Measurements from ENCODE around the gene CBX3. TPM values are rescaled to one million over a fixed set of nuclear protein-coding genes. Genes with fewer than 3 reads are reported as not detected.

CBX3 gene
- total RNA-seq, 1 donor from 2014 or later, result 148 TPM

GRCh38 chr7:26197153-26198115 is 4.1 kb upstream of the CBX3 start:
- Histone ChIP-seq H3K9me3 (ENCODE audit: insufficient read depth, low read depth, low read length) (no peaks in the 10 kb centered on the region), H3K4me1 (ENCODE audit: insufficient read depth, low read length) (peaks cover 15% of the 10 kb centered on the region), H3K27ac (ENCODE audit: low read depth, low read length) (no peak overlapping the region), H3K36me3 (ENCODE audit: insufficient read depth, low read length) (peaks cover 41% of the 10 kb centered on the region), H3K4me3 (ENCODE audit: insufficient read depth, low read depth, low read length) (peak overlapping the region; percentile 100), H3K79me2 (ENCODE audit: insufficient read depth, low read length) (peaks cover 90% of the 10 kb centered on the region), H3K9ac (ENCODE audit: low read length) (peak overlapping the region; percentile 100), H2AFZ (ENCODE audit: low read depth, low read length) (no peak overlapping the region), H4K20me1 (ENCODE audit: insufficient read depth, low read length) (peaks cover 81% of the 10 kb centered on the region), H3K27me3 (ENCODE audit: insufficient read depth, low read length) (no peaks in the 10 kb centered on the region), H3K4me2 (ENCODE audit: low read length) (peak overlapping the region; percentile 86)
- peaks cover 36% of the 10 kb centered on the region for H3K4me1 Mint-ChIP-seq (ENCODE audit: low read depth, unreplicated experiment)
- peaks cover 2% of the 10 kb centered on the region for H3K9me3 Mint-ChIP-seq (ENCODE audit: unreplicated experiment)
- peak overlapping the region; percentile 100 for H3K27ac Mint-ChIP-seq (ENCODE audit: unreplicated experiment)
- no peak for TF ChIP-seq EZH2 (IDR thresholded peaks at IDR 0.05; ENCODE audit: insufficient read depth, low read length)
- no peak for TF ChIP-seq CTCF (IDR thresholded peaks at IDR 0.05; ENCODE audit: insufficient read depth, low read depth, low read length)
- DNase-seq (ENCODE audit: low read depth) (no peak), FAIRE-seq (no peak)
- H3K36me3 Mint-ChIP-seq (ENCODE audit: low read depth, unreplicated experiment), result peaks cover 40% of the 10 kb centered on the region
- H3K27me3 Mint-ChIP-seq (ENCODE audit: low read depth, unreplicated experiment), result no peaks in the 10 kb centered on the region
- peak overlapping the region; percentile 100 for H3K4me3 Mint-ChIP-seq (ENCODE audit: unreplicated experiment)

- H4K20me1 ChIP-seq (ENCODE audit: insufficient read depth, low read length), result peaks cover 81% of the 10 kb centered on the region
- H3K4me3 ChIP-seq (ENCODE audit: insufficient read depth, low read depth, low read length), result peak overlapping the region; percentile 100
- TF ChIP-seq CTCF (IDR thresholded peaks at IDR 0.05; ENCODE audit: insufficient read depth, low read depth, low read length) (peak; percentile 68), EZH2 (IDR thresholded peaks at IDR 0.05; ENCODE audit: insufficient read depth, low read length) (no peak)
- FAIRE-seq, result no peak
- peak overlapping the region; percentile 86 for H3K4me2 ChIP-seq (ENCODE audit: low read length)
- DNase-seq (ENCODE audit: low read depth), result no peak
- no peaks in the 10 kb centered on the region for H3K9me3 ChIP-seq (ENCODE audit: insufficient read depth, low read depth, low read length)
- Mint-ChIP-seq H3K36me3 (ENCODE audit: low read depth, unreplicated experiment) (peaks cover 36% of the 10 kb centered on the region), H3K27me3 (ENCODE audit: low read depth, unreplicated experiment) (no peaks in the 10 kb centered on the region), H3K9me3 (ENCODE audit: unreplicated experiment) (peaks cover 2% of the 10 kb centered on the region), H3K4me1 (ENCODE audit: low read depth, unreplicated experiment) (peaks cover 28% of the 10 kb centered on the region), H3K4me3 (ENCODE audit: unreplicated experiment) (peak overlapping the region; percentile 100), H3K27ac (ENCODE audit: unreplicated experiment) (peak overlapping the region; percentile 100)
- H3K36me3 ChIP-seq (ENCODE audit: insufficient read depth, low read length), result peaks cover 32% of the 10 kb centered on the region
- H3K27ac ChIP-seq (ENCODE audit: low read depth, low read length), result peak overlapping the region; percentile 98
- no peaks in the 10 kb centered on the region for H3K27me3 ChIP-seq (ENCODE audit: insufficient read depth, low read length)
- H3K4me1 ChIP-seq (ENCODE audit: insufficient read depth, low read length), result peaks cover 15% of the 10 kb centered on the region
- peaks cover 90% of the 10 kb centered on the region for H3K79me2 ChIP-seq (ENCODE audit: insufficient read depth, low read length)
- H2AFZ ChIP-seq (ENCODE audit: low read depth, low read length), result no peak overlapping the region
- peak overlapping the region; percentile 100 for H3K9ac ChIP-seq (ENCODE audit: low read length)
These were observed 3.3 kb upstream of the CBX3 start for GRCh38 chr7:26198133-26198780.
